GM12875 (cell line): ENCODE measurements around the gene ABLIM2.

Experiments
- H3K4me3 ChIP-seq: one replicate; pipeline ENCODE4 v1.5.1; 2011; ENCODE audit warnings: low read depth, low read length, control low read depth
- CTCF ChIP-seq: IDR thresholded peaks from 2 replicates; pipeline ENCODE4 v1.5.1; 2011; ENCODE audit warnings: low read depth, mild to moderate bottlenecking, control low read depth, inconsistent platforms, low read length, moderate library complexity, borderline replicate concordance; ENCODE audit not compliant: insufficient read depth

Gene ABLIM2

GRCh38 chr4:8168232-8168631, 9.6 kb upstream of the ABLIM2 start:
- H3K4me3 ChIP-seq, result no peak overlapping the region
- 0 out of 2 replicates have a peak, but pooled peaks have one; percentile 17 for TF ChIP-seq CTCF

- no peak for TF ChIP-seq CTCF
- H3K4me3 ChIP-seq, result no peak overlapping the region
Observed at GRCh38 chr4:8167815-8168214, 9.2 kb upstream of the ABLIM2 start.

- H3K4me3 ChIP-seq, result no peak overlapping the region
- TF ChIP-seq CTCF, result no peak
Observed at GRCh38 chr4:8167291-8167690, 8.7 kb upstream of the ABLIM2 start.

- no peak for TF ChIP-seq CTCF
- no peak overlapping the region for H3K4me3 ChIP-seq
Observed at GRCh38 chr4:8165374-8165896, 6.8 kb upstream of the ABLIM2 start.

- no peak overlapping the region for H3K4me3 ChIP-seq
- TF ChIP-seq CTCF, result no peak
Observed at GRCh38 chr4:8164687-8165086, 6.1 kb upstream of the ABLIM2 start.

- H3K4me3 ChIP-seq, result no peak overlapping the region
- no peak for TF ChIP-seq CTCF
Observed at GRCh38 chr4:8164194-8164565, 5.6 kb upstream of the ABLIM2 start.

- H3K4me3 ChIP-seq, result no peak overlapping the region
- no peak for TF ChIP-seq CTCF
Observed at GRCh38 chr4:8163436-8164193, 5.0 kb upstream of the ABLIM2 start.
